ENCODE results near the gene MICALL2.

Gene MICALL2

GRCh38 chr7:1483079-1483478, 23.8 kb upstream of the MICALL2 start:
- no peak overlapping the region for H3K9ac ChIP-seq (ENCODE audit: low read length in 5 of 5)
- no peaks in the 10 kb centered on the region for H3K27me3 ChIP-seq (ENCODE audit: control insufficient read depth in 5 of 5, insufficient read depth in 4 of 5, low read length in 5 of 5)
- H3K4me1 ChIP-seq (ENCODE audit: control insufficient read depth in 5 of 5, insufficient read depth in 5 of 5, low read length in 5 of 5) = no peaks in the 10 kb centered on the region
- H3K27ac ChIP-seq (ENCODE audit: low read depth, low read length) = no peak overlapping the region
- H3K36me3 ChIP-seq (ENCODE audit: control insufficient read depth in 5 of 5, insufficient read depth in 5 of 5, low read length in 5 of 5) = peaks cover 0 to 97% (median 93%) of the 10 kb centered on the region in 5 donors
- no peaks in the 10 kb centered on the region for H3K9me3 ChIP-seq (ENCODE audit: control insufficient read depth in 5 of 5, low read length in 5 of 5)
- no peak overlapping the region for H3K4me3 ChIP-seq (ENCODE audit: low read depth in 1 of 5, low read length in 5 of 5)

- no peak overlapping the region for H3K4me3 ChIP-seq (ENCODE audit: low read depth in 1 of 5, low read length in 5 of 5)
- no peaks in the 10 kb centered on the region for H3K27me3 ChIP-seq (ENCODE audit: control insufficient read depth in 5 of 5, insufficient read depth in 4 of 5, low read length in 5 of 5)
- no peak overlapping the region for H3K9ac ChIP-seq (ENCODE audit: low read length in 5 of 5)
- H3K27ac ChIP-seq (ENCODE audit: low read depth, low read length) = no peak overlapping the region
- peaks cover 0 to 97% (median 93%) of the 10 kb centered on the region in 5 donors for H3K36me3 ChIP-seq (ENCODE audit: control insufficient read depth in 5 of 5, insufficient read depth in 5 of 5, low read length in 5 of 5)
- H3K4me1 ChIP-seq (ENCODE audit: control insufficient read depth in 5 of 5, insufficient read depth in 5 of 5, low read length in 5 of 5) = no peaks in the 10 kb centered on the region
- no peaks in the 10 kb centered on the region for H3K9me3 ChIP-seq (ENCODE audit: control insufficient read depth in 5 of 5, low read length in 5 of 5)
Observed at GRCh38 chr7:1481300-1481699, 22.0 kb upstream of the MICALL2 start.

- Histone ChIP-seq H3K4me1 (ENCODE audit: control insufficient read depth in 5 of 5, insufficient read depth in 5 of 5, low read length in 5 of 5) (no peaks in the 10 kb centered on the region), H3K27ac (ENCODE audit: low read depth, low read length) (no peak overlapping the region), H3K9ac (ENCODE audit: low read length in 5 of 5) (no peak overlapping the region), H3K4me3 (ENCODE audit: low read depth in 1 of 5, low read length in 5 of 5) (no peak overlapping the region), H3K27me3 (ENCODE audit: control insufficient read depth in 5 of 5, insufficient read depth in 4 of 5, low read length in 5 of 5) (no peaks in the 10 kb centered on the region), H3K36me3 (ENCODE audit: control insufficient read depth in 5 of 5, insufficient read depth in 5 of 5, low read length in 5 of 5) (peaks cover 0 to 97% (median 93%) of the 10 kb centered on the region in 5 donors), H3K9me3 (ENCODE audit: control insufficient read depth in 5 of 5, low read length in 5 of 5) (no peaks in the 10 kb centered on the region)
Observed at GRCh38 chr7:1480670-1481069, 21.4 kb upstream of the MICALL2 start.

DNA sequence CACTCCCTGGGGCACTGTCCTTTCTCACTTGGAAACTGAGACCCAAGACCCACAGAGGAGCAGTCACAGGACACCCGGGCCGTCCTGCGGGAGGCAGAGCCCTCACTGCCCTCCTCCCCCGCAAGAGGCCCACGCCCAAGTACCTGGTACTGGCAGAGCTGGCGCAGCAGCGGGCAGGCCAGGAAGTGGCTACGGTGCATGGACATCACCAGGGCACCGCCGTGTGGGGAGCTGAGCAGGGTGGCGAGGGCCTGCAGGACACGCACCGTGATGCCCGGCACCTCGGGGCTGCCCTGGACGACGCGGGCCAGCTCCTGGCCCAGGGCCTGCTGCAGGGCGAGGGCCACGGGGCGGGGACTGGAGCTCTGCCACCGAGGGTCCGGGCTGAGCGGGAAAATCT, 20.0 kb upstream of the MICALL2 start:
- Histone ChIP-seq H3K9me3 (ENCODE audit: control insufficient read depth in 5 of 5, low read length in 5 of 5) (no peaks in the 10 kb centered on the region), H3K36me3 (ENCODE audit: control insufficient read depth in 5 of 5, insufficient read depth in 5 of 5, low read length in 5 of 5) (peaks cover 0 to 99% (median 94%) of the 10 kb centered on the region in 5 donors)

GRCh38 chr7:1478480-1478879, 19.2 kb upstream of the MICALL2 start:
- Histone ChIP-seq H3K9ac (ENCODE audit: low read length in 5 of 5) (no peak overlapping the region), H3K4me3 (ENCODE audit: low read depth in 1 of 5, low read length in 5 of 5) (no peak overlapping the region), H3K4me1 (ENCODE audit: control insufficient read depth in 5 of 5, insufficient read depth in 5 of 5, low read length in 5 of 5) (peaks cover 0 to 3% (median 0%) of the 10 kb centered on the region in 5 donors), H3K27ac (ENCODE audit: low read depth, low read length) (no peak overlapping the region), H3K27me3 (ENCODE audit: control insufficient read depth in 5 of 5, insufficient read depth in 4 of 5, low read length in 5 of 5) (no peaks in the 10 kb centered on the region), H3K9me3 (ENCODE audit: control insufficient read depth in 5 of 5, low read length in 5 of 5) (no peaks in the 10 kb centered on the region), H3K36me3 (ENCODE audit: control insufficient read depth in 5 of 5, insufficient read depth in 5 of 5, low read length in 5 of 5) (peaks cover 0 to 96% (median 92%) of the 10 kb centered on the region in 5 donors)

More for the DNA sequence above, 20.0 kb upstream of the MICALL2 start:
- Histone ChIP-seq H3K27ac (ENCODE audit: low read depth, low read length) (no peak overlapping the region), H3K9ac (ENCODE audit: low read length in 5 of 5) (no peak overlapping the region), H3K27me3 (ENCODE audit: control insufficient read depth in 5 of 5, insufficient read depth in 4 of 5, low read length in 5 of 5) (no peaks in the 10 kb centered on the region), H3K4me3 (ENCODE audit: low read depth in 1 of 5, low read length in 5 of 5) (no peak overlapping the region), H3K4me1 (ENCODE audit: control insufficient read depth in 5 of 5, insufficient read depth in 5 of 5, low read length in 5 of 5) (no peaks in the 10 kb centered on the region)

- no peak overlapping the region for H3K4me3 ChIP-seq (ENCODE audit: low read depth in 1 of 5, low read length in 5 of 5)
- no peaks in the 10 kb centered on the region for H3K27me3 ChIP-seq (ENCODE audit: control insufficient read depth in 5 of 5, insufficient read depth in 4 of 5, low read length in 5 of 5)
- no peak overlapping the region for H3K9ac ChIP-seq (ENCODE audit: low read length in 5 of 5)
- no peaks in the 10 kb centered on the region for H3K9me3 ChIP-seq (ENCODE audit: control insufficient read depth in 5 of 5, low read length in 5 of 5)
- no peak overlapping the region for H3K27ac ChIP-seq (ENCODE audit: low read depth, low read length)
- peaks cover 0 to 3% (median 0%) of the 10 kb centered on the region in 5 donors for H3K4me1 ChIP-seq (ENCODE audit: control insufficient read depth in 5 of 5, insufficient read depth in 5 of 5, low read length in 5 of 5)
- H3K36me3 ChIP-seq (ENCODE audit: control insufficient read depth in 5 of 5, insufficient read depth in 5 of 5, low read length in 5 of 5) = peaks cover 0 to 96% (median 91%) of the 10 kb centered on the region in 5 donors
Observed at GRCh38 chr7:1476859-1477258, 17.6 kb upstream of the MICALL2 start.

DNA sequence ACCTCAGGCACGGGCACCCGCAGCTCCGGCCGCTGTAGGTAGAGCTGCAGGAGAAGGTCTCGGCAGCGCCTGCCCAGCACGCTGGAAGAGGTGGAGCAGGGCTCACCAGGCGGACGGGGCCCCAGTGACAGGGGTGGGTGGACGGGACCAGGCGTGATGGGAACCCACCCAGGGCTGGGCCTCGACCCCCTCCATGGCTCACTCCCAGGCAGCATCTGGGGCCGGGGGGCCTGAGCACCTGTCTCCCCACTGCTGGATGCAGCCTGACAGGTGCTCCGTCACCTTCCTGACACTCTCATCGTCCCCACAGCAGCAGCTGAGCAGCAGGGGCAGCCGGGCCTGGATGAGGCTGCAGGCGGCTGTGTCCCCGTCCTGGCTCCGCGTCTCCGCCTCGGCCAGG, 16.7 kb upstream of the MICALL2 start:
- H3K36me3 ChIP-seq (ENCODE audit: control insufficient read depth in 5 of 5, insufficient read depth in 5 of 5, low read length in 5 of 5) = peaks cover 0 to 96% (median 93%) of the 10 kb centered on the region in 5 donors
- H3K9me3 ChIP-seq (ENCODE audit: control insufficient read depth in 5 of 5, low read length in 5 of 5) = no peaks in the 10 kb centered on the region
- peaks cover 0 to 3% (median 0%) of the 10 kb centered on the region in 5 donors for H3K4me1 ChIP-seq (ENCODE audit: control insufficient read depth in 5 of 5, insufficient read depth in 5 of 5, low read length in 5 of 5)
- no peak overlapping the region for H3K4me3 ChIP-seq (ENCODE audit: low read depth in 1 of 5, low read length in 5 of 5)
- H3K27me3 ChIP-seq (ENCODE audit: control insufficient read depth in 5 of 5, insufficient read depth in 4 of 5, low read length in 5 of 5) = no peaks in the 10 kb centered on the region
- no peak overlapping the region for H3K9ac ChIP-seq (ENCODE audit: low read length in 5 of 5)
- H3K27ac ChIP-seq (ENCODE audit: low read depth, low read length) = no peak overlapping the region

DNA sequence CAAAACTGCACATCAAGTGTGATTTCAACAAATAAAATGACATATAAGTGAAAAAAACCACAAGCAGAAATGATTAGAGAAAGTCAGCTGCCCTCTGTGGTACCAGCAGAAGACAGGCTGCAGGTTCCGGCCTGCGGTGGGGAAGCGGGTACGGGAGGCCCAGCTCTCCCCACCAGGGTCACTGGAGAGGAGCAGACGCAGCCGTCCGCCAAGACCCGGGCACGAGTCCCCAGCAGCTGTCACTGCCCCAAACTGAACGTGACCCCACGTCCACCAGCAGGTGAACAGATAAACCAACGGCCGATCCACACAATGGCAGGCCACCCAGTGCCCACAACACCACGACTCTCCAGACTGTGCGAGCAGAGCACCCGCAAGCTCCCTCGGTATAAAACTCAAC, 16.1 kb upstream of the MICALL2 start:
- Histone ChIP-seq H3K4me3 (ENCODE audit: low read depth in 1 of 5, low read length in 5 of 5) (no peak overlapping the region), H3K9me3 (ENCODE audit: control insufficient read depth in 5 of 5, low read length in 5 of 5) (no peaks in the 10 kb centered on the region), H3K4me1 (ENCODE audit: control insufficient read depth in 5 of 5, insufficient read depth in 5 of 5, low read length in 5 of 5) (peaks cover 0 to 3% (median 0%) of the 10 kb centered on the region in 5 donors), H3K36me3 (ENCODE audit: control insufficient read depth in 5 of 5, insufficient read depth in 5 of 5, low read length in 5 of 5) (peaks cover 0 to 97% (median 94%) of the 10 kb centered on the region in 5 donors), H3K9ac (ENCODE audit: low read length in 5 of 5) (no peak overlapping the region), H3K27me3 (ENCODE audit: control insufficient read depth in 5 of 5, insufficient read depth in 4 of 5, low read length in 5 of 5) (no peaks in the 10 kb centered on the region), H3K27ac (ENCODE audit: low read depth, low read length) (no peak overlapping the region)

DNA sequence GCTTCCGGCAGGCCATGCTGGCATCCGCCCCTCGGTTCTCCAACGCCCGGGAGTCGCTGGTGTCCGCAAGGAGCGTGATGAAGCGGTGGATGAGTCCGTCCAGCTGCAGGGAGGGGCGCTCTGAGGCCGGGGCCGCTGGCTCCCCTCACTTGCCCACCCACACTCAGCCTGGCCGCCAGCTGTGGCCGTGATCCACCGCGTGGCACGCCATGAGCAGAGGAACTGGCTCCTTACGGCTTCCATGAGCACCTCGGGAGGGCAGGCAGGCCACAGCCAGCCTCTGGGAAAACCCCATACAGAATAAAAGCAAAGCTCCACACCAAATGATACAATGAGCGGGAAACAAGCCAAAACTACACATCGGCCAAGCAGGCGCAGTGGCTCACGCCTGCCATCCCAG, 15.5 kb upstream of the MICALL2 start:
- no peaks in the 10 kb centered on the region for H3K27me3 ChIP-seq (ENCODE audit: control insufficient read depth in 5 of 5, insufficient read depth in 4 of 5, low read length in 5 of 5)
- peaks cover 0 to 97% (median 93%) of the 10 kb centered on the region in 5 donors for H3K36me3 ChIP-seq (ENCODE audit: control insufficient read depth in 5 of 5, insufficient read depth in 5 of 5, low read length in 5 of 5)
- H3K9ac ChIP-seq (ENCODE audit: low read length in 5 of 5) = no peak overlapping the region
- peaks cover 0 to 3% (median 0%) of the 10 kb centered on the region in 5 donors for H3K4me1 ChIP-seq (ENCODE audit: control insufficient read depth in 5 of 5, insufficient read depth in 5 of 5, low read length in 5 of 5)
- no peak overlapping the region for H3K27ac ChIP-seq (ENCODE audit: low read depth, low read length)
- H3K9me3 ChIP-seq (ENCODE audit: control insufficient read depth in 5 of 5, low read length in 5 of 5) = no peaks in the 10 kb centered on the region
- H3K4me3 ChIP-seq (ENCODE audit: low read depth in 1 of 5, low read length in 5 of 5) = no peak overlapping the region

DNA sequence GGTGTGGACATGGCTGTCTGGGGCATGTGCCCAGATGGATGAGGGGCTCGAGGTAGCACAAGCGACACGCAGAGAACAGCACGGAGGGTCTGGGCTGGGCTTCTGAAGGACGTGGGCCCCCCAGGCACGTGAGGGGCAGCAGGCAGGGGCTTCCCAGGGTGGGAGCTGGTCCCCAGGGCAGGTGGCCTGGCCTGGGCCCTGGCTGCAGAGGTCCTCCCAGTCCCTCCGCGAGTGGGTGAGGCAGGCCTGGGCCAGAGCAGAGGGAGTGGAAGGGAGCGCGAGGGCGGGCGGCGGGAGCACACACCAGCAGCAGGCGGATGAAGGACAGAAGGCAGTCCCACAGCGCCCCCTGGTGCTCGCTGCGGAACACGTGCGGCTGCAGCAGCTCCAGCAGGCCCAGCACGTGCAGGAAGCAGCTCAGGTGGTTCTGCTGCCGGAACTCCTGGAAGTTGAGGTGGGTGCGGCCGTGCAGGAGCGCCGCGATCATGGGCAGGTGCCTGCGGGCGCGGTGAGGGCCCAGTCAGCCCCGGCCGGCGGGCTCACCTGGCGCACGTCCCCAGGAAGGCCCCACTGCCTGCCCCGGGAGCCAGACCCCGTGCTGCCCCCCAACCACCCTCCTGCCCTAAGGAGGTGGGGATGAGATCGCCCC, 14.7 kb upstream of the MICALL2 start:
- Histone ChIP-seq H3K36me3 (ENCODE audit: control insufficient read depth in 5 of 5, insufficient read depth in 5 of 5, low read length in 5 of 5) (peaks cover 0 to 97% (median 91%) of the 10 kb centered on the region in 5 donors), H3K27ac (ENCODE audit: low read depth, low read length) (no peak overlapping the region), H3K9me3 (ENCODE audit: control insufficient read depth in 5 of 5, low read length in 5 of 5) (no peaks in the 10 kb centered on the region)

More for the DNA sequence above, 14.7 kb upstream of the MICALL2 start:
- no peaks in the 10 kb centered on the region for H3K27me3 ChIP-seq (ENCODE audit: control insufficient read depth in 5 of 5, insufficient read depth in 4 of 5, low read length in 5 of 5)
- H3K4me3 ChIP-seq (ENCODE audit: low read depth in 1 of 5, low read length in 5 of 5) = no peak overlapping the region
- peaks cover 0 to 3% (median 0%) of the 10 kb centered on the region in 5 donors for H3K4me1 ChIP-seq (ENCODE audit: control insufficient read depth in 5 of 5, insufficient read depth in 5 of 5, low read length in 5 of 5)
- H3K9ac ChIP-seq (ENCODE audit: low read length in 5 of 5) = no peak overlapping the region

Data from subcutaneous abdominal adipose tissue (tissue), 5 donors.